Cardiac septum (tissue), 1 donor: ENCODE measurements around the gene MPHOSPH10. TPM values are rescaled to one million over a fixed set of nuclear protein-coding genes. Genes with fewer than 3 reads are reported as not detected.
"Not testable (repeated sequence)": the region's sequence is repeated elsewhere in the genome, so short reads cannot be mapped to it uniquely, and the experiment has no call there.

ENCODE experiments used
- DNase-seq: peaks from one replicate; pipeline ENCODE4 v3.0.0-alpha.2; 2020; ENCODE audit warnings: low spot score
- intact Hi-C: fragments of 100-400 bp; cut with DNase I; formaldehyde crosslinking; loops from one replicate; pipeline ENCODE4 v1.14.0; 2022
- total RNA-seq: library from RNA; stranded (reverse); fragmentation: NEBNext Ultra II Directional; extraction: Animal tissue kit (Norgen Biotek cat#: 25700); gene quantifications from one replicate; pipeline ENCODE4 v1.2.1, GENCODE V29; 2021
- donor health status: DM: no; HTN: no; CAD: no.

Gene MPHOSPH10
- total RNA-seq, 1 donor from 2014 or later = 27.8 TPM

DNA sequence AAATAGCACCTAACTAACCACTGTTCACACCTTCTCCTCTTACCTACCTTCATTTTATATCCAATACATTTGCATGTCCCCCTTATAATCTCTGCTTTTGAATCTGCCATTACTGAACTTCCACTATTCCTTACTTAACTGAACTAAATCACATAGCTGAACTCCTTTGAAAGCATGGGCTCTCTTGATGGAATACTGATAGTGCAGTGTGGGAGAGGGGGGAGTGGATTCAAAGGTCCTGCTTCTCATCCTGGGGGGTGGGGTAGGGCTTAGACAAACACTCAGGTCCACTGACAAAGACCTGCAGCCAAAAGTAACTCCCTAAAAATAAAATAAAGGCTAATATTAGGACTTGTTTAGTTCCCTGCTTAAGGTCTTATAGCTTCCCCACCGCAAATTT is 9.0 kb upstream of the MPHOSPH10 start:
- DNase-seq = no peak
- intact Hi-C loops = no loop called here

DNA sequence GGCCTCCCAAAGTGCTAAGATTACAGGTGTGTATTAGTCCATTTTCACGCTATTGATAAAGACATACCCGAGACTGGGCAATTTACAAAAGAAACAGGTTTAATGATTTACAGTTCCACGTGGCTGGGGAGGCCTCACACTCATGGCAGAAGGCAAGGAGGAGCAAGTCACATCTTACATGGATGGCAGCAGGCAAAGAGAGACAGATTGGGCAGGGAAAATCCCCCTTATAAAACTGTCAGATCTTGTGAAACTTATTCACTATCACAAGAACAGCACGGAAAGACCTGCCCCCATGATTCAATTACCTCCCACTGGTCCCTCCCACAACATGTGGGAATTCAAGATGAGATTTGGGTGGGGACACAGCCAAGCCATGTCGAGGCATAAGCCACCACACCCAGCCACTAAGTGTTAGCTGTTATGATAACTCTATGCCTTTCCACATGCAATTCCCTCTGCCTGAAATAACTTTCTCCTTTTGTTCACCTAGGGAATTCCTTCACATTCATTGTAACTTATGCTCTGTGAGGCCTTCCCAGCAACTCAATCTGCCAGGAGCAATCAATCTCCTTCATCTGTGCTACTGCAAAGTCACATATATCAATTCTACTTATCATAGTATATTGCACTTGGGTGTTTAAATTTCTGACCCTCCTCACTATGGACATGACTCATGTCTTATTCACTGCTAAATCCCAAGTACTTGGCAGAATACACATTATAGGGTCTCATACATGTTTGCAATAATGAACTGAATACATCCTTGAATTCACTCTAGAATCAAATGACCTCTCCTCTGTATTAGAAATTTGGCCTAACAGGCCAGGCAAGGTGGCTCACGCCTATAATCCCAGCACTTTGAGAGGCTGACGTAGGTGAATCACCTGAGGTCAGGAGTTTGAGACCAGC is 7.8 kb upstream of the MPHOSPH10 start:
- intact Hi-C loops = no loop called here
- DNase-seq = no peak

DNA sequence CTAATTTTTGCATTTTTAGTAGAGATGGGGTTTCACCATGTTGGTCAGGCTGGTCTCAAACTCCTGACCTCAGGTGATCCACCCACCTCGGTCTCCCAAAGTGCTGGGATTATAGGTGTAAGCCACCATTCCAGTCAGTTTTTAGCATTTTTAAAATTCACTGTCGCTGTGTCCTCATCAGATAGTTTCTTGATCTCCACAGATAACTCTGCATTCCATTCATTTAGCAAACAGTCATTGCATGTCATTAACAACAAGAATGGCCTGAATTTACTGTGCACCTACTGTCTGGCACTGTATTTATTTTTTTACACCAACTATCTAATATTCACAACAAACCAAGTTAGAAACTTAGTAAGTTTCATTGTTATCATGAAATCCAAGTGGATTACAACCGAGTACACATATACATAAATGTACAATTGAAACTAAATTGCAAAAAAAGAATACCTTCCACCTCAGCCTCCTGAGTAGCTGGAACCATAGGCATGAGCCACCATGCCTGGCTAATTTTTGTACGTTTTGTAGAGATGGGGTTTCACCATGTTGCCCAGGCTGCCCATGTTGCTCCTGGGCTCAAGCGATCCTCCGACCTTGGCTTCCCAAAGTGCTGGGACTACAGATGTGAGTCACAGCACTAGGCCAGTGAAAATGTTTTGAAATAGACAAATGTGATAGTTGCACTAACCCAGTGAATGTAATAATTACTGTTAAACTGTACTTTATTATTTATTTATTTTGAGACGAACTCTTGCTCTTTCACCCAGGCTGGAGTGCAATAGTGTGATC is 4.7 kb upstream of the MPHOSPH10 start:
- intact Hi-C loops = no loop called here
- DNase-seq = no peak

DNA sequence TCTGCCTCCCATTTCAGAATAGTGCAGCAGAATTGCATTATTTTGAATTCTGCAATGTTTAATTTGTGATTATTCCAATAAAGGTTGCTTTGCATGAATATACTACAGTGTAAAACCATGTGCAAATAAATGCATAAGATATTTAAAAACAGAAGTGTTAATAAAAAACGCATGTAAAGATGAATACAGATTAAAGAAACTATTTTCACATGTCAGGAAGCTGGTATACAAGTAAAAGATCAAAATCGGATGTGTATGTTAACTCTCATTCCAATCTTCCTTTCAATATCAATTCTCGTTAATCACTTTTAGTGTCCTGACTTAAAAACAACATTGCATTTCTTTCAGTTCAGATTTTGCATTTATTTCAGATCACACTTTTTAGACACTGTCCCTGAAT is 3.5 kb upstream of the MPHOSPH10 start:
- intact Hi-C loops = no loop called here

DNA sequence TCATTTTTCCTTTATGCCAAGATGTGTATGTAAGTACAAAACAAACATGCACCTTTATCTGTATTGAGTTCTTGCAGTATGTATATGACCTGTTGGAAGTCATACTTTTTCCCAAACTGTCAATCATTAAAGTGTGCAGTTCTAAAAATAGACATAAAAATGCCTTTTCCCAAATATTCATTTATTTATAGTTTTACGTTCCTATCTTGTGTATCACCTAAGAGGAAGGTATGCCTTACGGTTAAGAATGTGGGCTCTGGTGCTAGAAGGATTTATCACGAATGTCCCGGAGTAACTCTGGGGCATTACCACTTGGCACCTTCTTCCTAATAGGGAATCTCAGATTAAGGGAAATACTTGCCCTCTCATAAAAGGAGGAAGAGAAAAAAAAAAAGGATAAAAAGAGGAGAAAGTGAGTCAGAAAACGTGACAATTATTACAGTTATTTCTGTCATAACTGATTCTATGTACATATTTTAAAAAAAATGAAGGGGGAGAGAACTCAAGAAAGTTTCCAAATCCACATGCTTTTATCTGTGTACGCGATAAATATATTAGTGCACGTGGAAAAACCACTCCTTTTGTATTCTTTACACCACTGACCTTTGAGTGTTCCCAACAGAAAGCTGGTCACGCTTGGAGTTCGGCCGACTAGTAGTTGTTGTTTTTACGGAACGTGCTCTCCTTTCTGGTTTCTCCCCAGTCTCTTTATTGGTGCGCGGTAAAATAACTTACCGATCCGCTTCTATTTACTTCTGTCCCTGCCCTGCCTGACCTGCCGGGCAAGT is 1.1 kb upstream of the MPHOSPH10 start:
- DNase-seq = no peak
- intact Hi-C loops = no loop called here

More for the DNA sequence above, 3.5 kb upstream of the MPHOSPH10 start:
- DNase-seq = no peak

DNA sequence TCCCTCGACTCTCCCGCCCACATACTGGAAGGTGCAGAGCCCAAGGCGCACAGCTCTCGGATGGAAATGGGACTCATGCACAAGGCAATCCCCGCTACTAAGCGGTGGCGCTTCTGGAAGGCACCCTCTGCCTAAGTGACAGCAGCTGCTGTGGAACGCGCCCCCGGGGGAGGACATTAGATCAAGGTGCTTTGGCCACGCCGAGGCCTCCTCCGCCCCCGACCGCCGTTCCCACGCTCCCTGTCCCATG is 607 bp upstream of the MPHOSPH10 start:
- DNase-seq = no peak
- intact Hi-C loops = loop anchor here (1.0 kb wide), 1 partner anchor 62 kb away; the partner anchor contains the start of gene NAGK

DNA sequence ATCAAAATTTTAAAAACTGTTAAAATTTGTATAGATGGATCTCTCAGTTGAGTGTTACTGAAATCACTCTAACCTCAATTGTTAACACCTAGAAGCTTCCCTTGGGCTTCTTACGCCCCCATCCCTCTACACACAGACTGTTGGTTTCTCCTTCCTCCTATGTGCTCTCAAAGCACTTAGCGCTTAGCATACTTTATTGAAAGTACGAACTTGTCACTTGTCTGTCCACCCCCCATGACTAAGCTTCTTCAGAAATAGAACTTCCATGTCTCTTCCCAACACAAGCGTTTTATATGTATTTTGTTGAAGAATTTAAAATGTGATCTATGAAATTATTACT is 441 bp downstream of the MPHOSPH10 start:
- DNase-seq = no peak
- intact Hi-C loops = loop anchor here (1.0 kb wide), 1 partner anchor 63 kb away; the partner anchor contains the start of gene NAGK

DNA sequence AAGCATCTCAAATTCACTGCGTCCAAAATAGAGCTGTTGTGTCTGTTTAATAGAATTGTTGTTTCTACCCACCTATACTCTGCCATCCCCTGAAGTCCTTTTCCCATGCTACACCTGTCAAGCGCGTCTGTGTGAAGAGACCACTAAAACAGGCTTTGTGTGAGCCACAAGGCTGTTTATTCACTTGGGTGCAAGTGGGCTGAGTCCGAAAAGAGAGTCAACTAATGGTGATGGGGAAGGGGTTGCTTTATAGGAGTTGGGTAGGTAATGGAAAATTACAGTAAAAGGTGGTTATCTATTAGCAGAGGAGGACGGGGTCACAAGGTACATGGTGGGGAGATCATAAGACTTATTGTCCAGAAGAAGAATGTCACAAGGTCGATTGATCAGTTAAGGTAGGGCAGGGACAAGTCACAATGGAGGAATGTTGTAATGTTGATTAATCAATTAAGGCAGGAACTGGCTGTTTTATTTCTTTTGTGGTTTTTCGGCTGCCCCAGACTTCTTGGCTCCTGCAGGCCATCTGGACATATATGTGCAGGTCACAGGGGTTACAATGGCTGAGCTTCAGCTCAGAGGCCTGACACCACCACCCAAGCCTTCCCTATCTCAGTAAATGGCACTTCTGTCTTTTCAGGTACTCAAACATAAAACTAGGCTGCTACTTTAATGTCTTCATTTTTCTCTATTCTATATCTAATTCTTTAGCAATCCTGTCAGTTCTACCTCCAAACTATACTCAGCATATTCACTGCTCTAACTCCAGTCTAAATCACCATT is 1.1 kb downstream of the MPHOSPH10 start:
- intact Hi-C loops, DNase-seq: not testable (repeated sequence)

DNA sequence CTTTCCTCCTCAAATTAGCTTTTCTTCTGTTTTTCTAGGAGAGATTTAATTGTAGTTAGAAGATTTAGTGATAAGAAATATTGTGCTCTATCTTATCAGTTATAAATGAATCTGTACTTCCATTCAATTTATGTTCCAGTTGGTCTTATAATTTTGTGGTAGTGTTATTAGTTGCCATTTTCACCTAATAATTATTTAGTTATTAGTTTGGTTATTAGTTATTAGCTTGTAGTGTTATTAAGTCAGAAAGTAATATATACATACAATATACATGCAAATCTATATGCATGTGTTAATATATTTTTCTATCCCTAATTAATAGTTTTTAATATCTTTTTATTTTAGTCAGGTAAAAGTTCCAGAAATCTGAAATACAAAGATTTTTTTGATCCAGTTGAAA is 3.2 kb downstream of the MPHOSPH10 start:
- no peak for DNase-seq
- intact Hi-C loops = no loop called here

DNA sequence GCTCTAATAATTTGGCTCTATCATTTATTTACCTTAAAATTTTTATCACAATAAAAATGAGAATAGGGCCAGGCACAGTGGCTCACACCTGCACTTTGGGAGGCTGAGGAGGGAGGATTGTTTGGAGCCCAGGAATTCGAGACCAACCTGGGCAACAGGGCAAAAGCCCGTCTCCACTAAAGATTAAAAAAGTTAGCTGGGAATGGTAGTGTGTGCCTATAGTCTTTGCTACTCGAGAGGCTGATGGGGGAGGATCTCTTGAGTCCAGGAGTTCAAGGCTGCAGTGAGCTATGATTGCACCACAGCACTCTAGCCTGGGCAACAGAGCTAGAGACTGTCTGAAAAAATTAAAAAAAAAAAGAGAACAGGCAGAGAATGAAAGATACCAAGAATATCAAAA is 5.7 kb downstream of the MPHOSPH10 start:
- no peak for DNase-seq
- intact Hi-C loops = no loop called here

DNA sequence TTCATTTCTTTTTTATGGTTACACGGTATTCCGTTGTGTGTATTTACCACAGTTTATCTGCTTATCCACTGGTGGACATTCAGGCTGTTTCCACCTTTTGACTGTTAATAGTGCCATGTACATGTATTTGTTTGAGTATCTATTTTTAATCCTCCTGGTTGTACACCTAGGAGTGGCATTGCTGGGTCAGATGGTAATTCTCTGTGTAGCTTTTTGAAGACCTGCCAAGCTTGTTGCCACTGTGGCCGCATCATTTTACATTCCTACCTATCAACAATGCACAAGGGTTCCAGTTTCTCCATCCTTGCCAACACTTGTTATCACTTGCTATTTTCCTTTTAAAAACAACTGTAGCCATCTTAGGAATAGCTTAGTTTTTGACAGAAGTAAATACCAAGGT is 13.3 kb downstream of the MPHOSPH10 start:
- DNase-seq = no peak
- intact Hi-C loops = no loop called here

DNA sequence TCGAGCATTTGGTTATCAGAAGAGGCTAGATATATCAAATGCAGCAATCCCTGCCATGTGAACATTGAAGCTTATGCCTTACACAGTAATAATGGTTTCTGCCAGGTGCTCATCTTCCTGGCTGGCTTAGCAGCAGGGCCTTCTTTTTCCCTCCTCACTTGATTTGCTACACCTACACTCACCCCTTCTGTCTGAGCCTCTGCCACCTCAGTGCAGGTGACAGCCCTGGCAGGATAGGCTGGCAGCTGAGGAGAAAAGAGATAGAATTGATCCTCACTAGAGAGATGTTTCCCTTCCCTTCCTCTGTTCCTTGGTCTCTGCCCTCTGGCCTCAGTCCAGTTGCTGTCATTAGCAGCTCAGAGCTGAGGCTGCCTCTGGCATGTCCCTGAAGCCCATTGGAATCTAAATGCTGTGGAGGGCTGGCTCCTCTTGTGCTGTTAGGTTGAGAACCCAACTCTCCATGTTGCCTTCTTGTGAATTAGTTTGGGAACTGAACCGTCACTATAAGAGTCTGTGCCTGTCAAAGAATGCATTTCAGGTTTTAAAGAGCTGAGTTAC is 18.2 kb downstream of the MPHOSPH10 start:
- intact Hi-C loops = no loop called here
- DNase-seq = no peak

DNA sequence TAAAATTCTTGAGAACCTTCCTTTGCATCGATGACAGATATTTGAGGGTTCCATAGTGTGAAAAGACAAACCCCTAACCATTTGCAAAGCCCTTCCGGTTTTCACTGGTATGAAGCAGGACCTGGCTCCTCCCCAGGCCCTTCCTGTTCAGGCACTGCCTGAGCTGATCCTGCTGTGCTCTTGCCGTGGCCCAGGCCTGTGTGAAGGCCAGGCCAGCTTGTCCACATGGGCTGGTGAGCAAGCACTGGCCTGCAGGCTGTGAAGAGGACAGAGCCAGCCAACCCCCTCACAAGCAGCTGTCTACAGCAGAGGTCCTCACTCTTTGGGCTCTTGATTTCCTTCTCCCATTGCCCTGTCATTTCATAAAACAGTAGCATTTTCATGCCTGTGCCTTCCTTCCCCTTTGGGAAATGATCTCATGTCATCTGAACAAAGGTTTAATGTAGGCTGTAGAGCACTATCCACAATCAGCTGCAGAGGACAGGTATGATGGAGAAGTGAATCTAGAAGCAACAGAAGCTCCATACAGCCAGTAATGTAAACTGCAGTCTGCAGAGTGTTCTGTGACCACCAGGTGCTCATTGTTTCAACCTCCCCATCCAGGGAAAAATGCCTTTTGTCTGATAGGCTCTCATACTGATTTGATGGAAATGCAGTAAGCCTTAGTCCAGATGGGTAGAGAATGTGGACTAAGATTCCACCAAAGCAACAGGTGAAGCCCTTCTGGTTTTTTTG is 19.8 kb downstream of the MPHOSPH10 start:
- no peak for DNase-seq
- intact Hi-C loops = loop anchor here (10.0 kb wide), 1 partner anchor 365 kb away; no protein-coding TSS in a partner anchor

DNA sequence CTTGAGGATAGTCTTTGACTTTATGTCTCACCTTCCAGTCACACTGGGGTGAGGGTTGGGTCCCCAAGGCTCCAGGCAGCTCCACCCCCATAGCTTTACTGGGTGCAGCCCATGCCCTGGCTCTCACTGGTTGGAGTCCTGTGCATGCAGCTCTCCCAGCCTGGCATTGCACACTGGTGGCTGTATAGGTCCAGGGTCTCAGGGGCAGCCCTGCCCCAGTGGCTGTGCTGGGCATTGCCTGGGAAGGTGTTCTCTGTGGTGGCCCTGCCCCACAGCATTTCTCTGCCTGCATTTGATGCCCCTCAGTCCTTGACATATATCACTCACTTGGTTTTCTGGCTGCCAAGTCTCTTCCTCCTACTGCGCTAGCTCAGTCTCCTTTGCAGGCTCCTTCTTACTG is 21.2 kb downstream of the MPHOSPH10 start:
- DNase-seq = no peak
- intact Hi-C loops = loop anchor here (10.0 kb wide), 1 partner anchor 363 kb away; no protein-coding TSS in a partner anchor

DNA sequence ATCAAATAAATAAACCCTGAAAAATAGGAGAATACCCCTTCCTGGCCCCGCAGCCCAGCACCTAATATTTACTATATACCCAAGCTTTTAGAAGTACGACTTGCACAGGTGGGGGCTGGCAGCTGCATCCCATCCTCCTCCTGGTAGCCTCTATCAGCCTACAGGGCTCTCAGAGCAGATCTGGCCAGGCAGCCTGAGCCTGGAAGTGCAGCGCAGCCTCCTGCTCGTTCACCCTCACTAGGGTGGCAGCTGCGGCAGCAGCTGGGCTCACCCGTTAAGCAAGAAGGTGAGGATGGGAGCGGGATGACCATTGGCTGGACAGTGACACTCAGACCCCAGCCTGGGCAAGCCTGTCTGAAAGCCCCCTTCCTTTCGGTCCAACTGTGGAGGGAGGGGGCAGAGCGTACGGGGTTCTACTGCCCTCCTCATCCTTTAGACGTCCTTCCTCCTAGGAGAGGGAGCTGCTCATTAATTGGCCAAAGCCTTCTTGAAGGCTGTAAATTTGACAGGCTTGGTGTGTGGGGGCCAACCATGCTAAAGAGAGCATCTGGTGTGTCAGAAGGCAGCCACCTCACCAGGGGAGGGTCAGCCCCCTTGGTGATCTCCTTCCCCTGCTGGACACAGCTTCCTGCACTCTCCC is 23.3 kb downstream of the MPHOSPH10 start:
- intact Hi-C loops = loop anchor here (10.0 kb wide), 1 partner anchor 361 kb away; no protein-coding TSS in a partner anchor

DNA sequence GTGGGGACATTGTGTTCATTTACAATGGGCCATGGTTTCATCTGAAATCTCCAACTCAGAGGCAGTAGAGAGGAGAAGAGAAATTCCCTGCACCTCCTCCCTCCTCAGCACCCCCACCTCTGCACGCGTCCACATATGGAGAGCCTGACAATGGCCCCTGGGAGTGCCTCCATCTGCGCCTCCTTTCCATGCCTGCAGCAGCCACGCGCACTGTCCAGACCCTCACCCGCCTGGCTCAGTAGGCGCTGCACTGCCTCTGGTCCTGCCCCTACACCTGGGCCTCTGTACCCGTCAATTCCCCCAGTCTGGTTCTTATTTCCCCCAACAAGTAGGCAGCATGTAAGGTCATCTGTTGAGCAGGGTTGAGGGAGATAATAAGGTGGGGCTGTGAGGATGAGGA is 23.8 kb downstream of the MPHOSPH10 start:
- intact Hi-C loops = loop anchor here (10.0 kb wide), 1 partner anchor 361 kb away; no protein-coding TSS in a partner anchor
- DNase-seq = no peak

More for the DNA sequence above, 23.3 kb downstream of the MPHOSPH10 start:
- no peak for DNase-seq

DNA sequence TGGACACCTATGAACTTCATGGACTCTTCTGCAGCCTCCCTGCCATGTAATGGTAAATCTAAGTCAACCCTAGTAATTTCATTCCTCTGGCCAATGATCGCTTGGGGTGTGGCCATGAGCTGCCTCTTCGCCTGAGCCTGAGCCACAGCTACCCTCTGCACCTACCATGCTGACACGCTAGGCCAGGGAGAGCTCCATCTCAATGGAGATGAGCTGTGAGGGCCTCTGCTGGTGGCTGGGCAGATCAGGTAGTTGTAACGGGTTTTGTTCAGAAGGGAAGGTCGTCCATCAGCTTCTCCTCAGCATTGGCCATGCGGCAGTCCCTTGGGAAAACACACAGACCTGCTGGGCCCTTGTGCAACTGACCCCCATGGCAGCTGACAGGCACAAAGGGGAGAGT is 24.4 kb downstream of the MPHOSPH10 start:
- no peak for DNase-seq
- intact Hi-C loops = loop anchor here (10.0 kb wide), 1 partner anchor 360 kb away; no protein-coding TSS in a partner anchor

DNA sequence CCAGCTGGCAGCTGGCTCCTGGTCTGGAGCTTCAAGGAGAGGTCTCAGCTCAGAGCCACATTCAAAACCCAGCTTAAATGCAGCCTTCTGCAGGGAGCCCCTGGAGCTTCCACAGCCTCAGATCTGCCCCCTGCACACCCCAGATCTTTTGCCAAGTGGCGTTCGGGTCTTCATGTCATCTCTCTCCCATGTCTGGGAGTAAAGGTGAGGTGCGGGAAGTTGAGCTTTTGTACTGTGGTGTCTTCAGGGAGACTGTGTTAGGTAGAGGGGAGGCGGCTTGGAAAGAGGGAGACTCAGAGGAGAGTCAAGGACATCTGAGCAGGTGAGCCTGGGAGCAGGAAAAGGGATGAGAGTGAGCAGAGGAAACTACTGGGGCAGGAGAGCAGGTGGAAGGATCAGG is 25.4 kb downstream of the MPHOSPH10 start:
- intact Hi-C loops = loop anchor here (10.0 kb wide), 1 partner anchor 359 kb away; no protein-coding TSS in a partner anchor
- DNase-seq = no peak
